WTC11 (cell line): ENCODE measurements around the gene PUDP.

Experiments used
- CBFB ChIP-seq: sonication (generic); formaldehyde crosslinking; IDR thresholded peaks from 2 replicates; pipeline ENCODE4 v1.8.1; 2022; ENCODE audit warnings: mild to moderate bottlenecking, low read depth, missing genetic modification reagents
- CTCF ChIP-seq: fragments of 200-600 bp; IDR thresholded peaks from 2 replicates; pipeline ENCODE4 v1.8.0; 2022; ENCODE audit warnings: antibody characterized with exemption
- ELF4 ChIP-seq: sonication (generic); formaldehyde crosslinking; IDR thresholded peaks from 2 replicates; pipeline ENCODE4 v1.8.1; 2022; ENCODE audit warnings: low read depth, mild to moderate bottlenecking, moderate library complexity, missing genetic modification reagents
- FOXJ3 ChIP-seq: sonication (generic); formaldehyde crosslinking; IDR thresholded peaks from 2 replicates; pipeline ENCODE4 v1.9.0; 2021; ENCODE audit warnings: missing genetic modification reagents, mild to moderate bottlenecking, borderline replicate concordance
- MAX ChIP-seq: sonication (generic); formaldehyde crosslinking; IDR thresholded peaks from 2 replicates; pipeline ENCODE4 v1.8.0; 2022; ENCODE audit warnings: mild to moderate bottlenecking, missing genetic modification reagents
- TEAD4 ChIP-seq: sonication (generic); formaldehyde crosslinking; IDR thresholded peaks from 2 replicates; pipeline ENCODE4 v1.8.0; 2022; ENCODE audit warnings: mild to moderate bottlenecking, missing genetic modification reagents
- ZNF396 ChIP-seq: fragments of 250-450 bp; sonication (Bioruptor Pico); IDR thresholded peaks from 2 replicates; pipeline ENCODE4 v1.8.0; 2021; ENCODE audit warnings: mild to moderate bottlenecking, moderate library complexity, borderline replicate concordance
- TF ChIP-seq, protein P1 (sequence below): fragments of 250-450 bp; sonication (Bioruptor Pico); IDR thresholded peaks from 2 replicates; pipeline ENCODE4 v1.9.0; 2021; ENCODE audit warnings: moderate library complexity, mild to moderate bottlenecking, inconsistent platforms, borderline replicate concordance

- TF ChIP-seq CTCF (no peak), FOXJ3 (no peak), TEAD4 (CRISPR knock-in tag) (no peak), MAX (CRISPR knock-in tag) (no peak), ELF4 (CRISPR knock-in tag) (no peak), CBFB (CRISPR knock-in tag) (no peak), ZNF396 (CRISPR knock-in tag) (no peak)
- TF ChIP-seq, protein P1, sequence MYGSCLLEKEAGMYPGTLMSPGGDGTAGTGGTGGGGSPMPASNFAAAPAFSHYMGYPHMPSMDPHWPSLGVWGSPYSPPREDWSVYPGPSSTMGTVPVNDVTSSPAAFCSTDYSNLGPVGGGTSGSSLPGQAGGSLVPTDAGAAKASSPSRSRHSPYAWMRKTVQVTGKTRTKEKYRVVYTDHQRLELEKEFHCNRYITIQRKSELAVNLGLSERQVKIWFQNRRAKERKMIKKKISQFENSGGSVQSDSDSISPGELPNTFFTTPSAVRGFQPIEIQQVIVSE: no peak
Measured at GRCh38 chrX:7024850-7025249, 123.1 kb downstream of the PUDP start.
